K562 (cell line): ENCODE measurements around the gene RGS3. TPM values are rescaled to one million over a fixed set of nuclear protein-coding genes. Genes with fewer than 3 reads are reported as not detected.

ENCODE experiments used
- CBX8 ChIP-seq: fragments of 200-600 bp; sonication (generic); IDR thresholded peaks from 2 replicates; pipeline ENCODE4 v1.6.1; 2012; ENCODE audit warnings: borderline replicate concordance, mixed run types, low read depth, mild to moderate bottlenecking, moderate library complexity, mixed read lengths, low read length, control low read depth, inconsistent platforms; ENCODE audit not compliant: poor library complexity, severe bottlenecking; ENCODE audit errors: extremely low read depth
- HMGN3 ChIP-seq: IDR thresholded peaks from 2 replicates; pipeline ENCODE4 v1.6.1; 2011; ENCODE audit warnings: borderline replicate concordance, low read depth, mild to moderate bottlenecking, mixed read lengths, low read length; ENCODE audit not compliant: insufficient read length; ENCODE audit errors: extremely low read depth
- ZNF436 ChIP-seq: fragments of 250-450, 450-650 bp; sonication (Bioruptor Pico); formaldehyde crosslinking; IDR thresholded peaks from 2 replicates; pipeline ENCODE4 v1.7.0; 2020; ENCODE audit warnings: mild to moderate bottlenecking
- ZNF584 ChIP-seq: fragments of 200-800 bp; sonication (Bioruptor generic); IDR thresholded peaks from 2 replicates; pipeline ENCODE4 v1.6.1; 2016; ENCODE audit warnings: low read depth, mild to moderate bottlenecking, missing genetic modification characterization, missing compliant biosample characterization
- polyA plus RNA-seq, 8 experiments: library from polyadenylated mRNA; depleted of rRNA in 4 of 8; stranded (reverse) in 5 of 8; unstranded in 3 of 8; fragments of >200 nt; fragmentation: Nextera tagmentation in 2 of 8; fragmentation: Illumina TruSeq in 1 of 8; extraction: Ambion mirVana in 2 of 8; extraction: Trizol in 1 of 8; gene quantifications; 2 replicates each; pipeline versions ENCODE4 v1.2.1 to v1.2.3, GENCODE V29; 2011 to 2014; ENCODE audit warnings: inconsistent platforms in 1 of 8, missing spikeins in 1 of 8
- total RNA-seq, 7 experiments: library from RNA; depleted of rRNA in 6 of 7; stranded (reverse); fragments of >200 nt in 6 of 7; fragmentation: Illumina TruSeq in 2 of 7; extraction: Trizol in 2 of 7; gene quantifications; 2 replicates each; pipeline versions ENCODE4 v1.2.1 to v1.2.3, GENCODE V29; 2011 to 2021; ENCODE audit warnings: low replicate concordance in 1 of 7
- TF ChIP-seq, protein P1 (sequence below): conservative IDR thresholded peaks from 2 replicates; pipeline ENCODE4 v1.6.1; 2011; ENCODE audit warnings: low read depth, mild to moderate bottlenecking, low read length; ENCODE audit not compliant: control insufficient read depth

Gene RGS3
- total and polyA plus RNA-seq, 9 of the 15 experiments (the other 6 are each of a cell fraction or from before 2014, with no cell fraction given), result 0.08 to 2.9 (median 0.95) TPM

- no peak for TF ChIP-seq ZNF584 (CRISPR knock-in tag)
- TF ChIP-seq CBX8, result no peak
- TF ChIP-seq, protein P1, sequence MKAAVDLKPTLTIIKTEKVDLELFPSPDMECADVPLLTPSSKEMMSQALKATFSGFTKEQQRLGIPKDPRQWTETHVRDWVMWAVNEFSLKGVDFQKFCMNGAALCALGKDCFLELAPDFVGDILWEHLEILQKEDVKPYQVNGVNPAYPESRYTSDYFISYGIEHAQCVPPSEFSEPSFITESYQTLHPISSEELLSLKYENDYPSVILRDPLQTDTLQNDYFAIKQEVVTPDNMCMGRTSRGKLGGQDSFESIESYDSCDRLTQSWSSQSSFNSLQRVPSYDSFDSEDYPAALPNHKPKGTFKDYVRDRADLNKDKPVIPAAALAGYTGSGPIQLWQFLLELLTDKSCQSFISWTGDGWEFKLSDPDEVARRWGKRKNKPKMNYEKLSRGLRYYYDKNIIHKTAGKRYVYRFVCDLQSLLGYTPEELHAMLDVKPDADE, result no peak
- no peak for TF ChIP-seq HMGN3
- TF ChIP-seq ZNF436 (CRISPR knock-in tag), result no peak
Observed at GRCh38 chr9:113572076-113572861, 108.7 kb downstream of the RGS3 start (continued).
